WTC11 (cell line): ENCODE measurements around the gene CLCN6. TPM values are rescaled to one million over a fixed set of nuclear protein-coding genes. Genes with fewer than 3 reads are reported as not detected.

Experiments used
- ATAC-seq: fragments of 200-7000 bp; cut with Tn5 transposase; 2 replicates; pipeline ENCODE4 v1.10.0; 2021; ENCODE audit warnings: mild to moderate bottlenecking, moderate library complexity
- CTCF ChIA-PET: fragments of 300-600 bp; sonication (Branson Sonifier 250); formaldehyde crosslinking; loops from one replicate; lab custom pipeline; 2021; ENCODE audit warnings: antibody characterized with exemption; lab: Charles Lee
- POLR2A ChIA-PET: fragments of 350-600 bp; sonication (Branson Sonifier 250); formaldehyde crosslinking; loops from one replicate; lab custom pipeline; 2021; ENCODE audit warnings: antibody characterized with exemption; lab: Charles Lee
- DNase-seq: peaks from one replicate; pipeline ENCODE4 v3.0.0; 2021; ENCODE audit warnings: low spot score
- H3K27ac Mint-ChIP-seq: 2 replicates; pipeline ENCODE4 v1.8.0; 2021; ENCODE audit warnings: mixed read lengths
- H3K27me3 Mint-ChIP-seq: 2 replicates; pipeline ENCODE4 v1.8.0; 2021; ENCODE audit warnings: low read depth, mild to moderate bottlenecking, moderate library complexity, mixed read lengths
- H3K36me3 Mint-ChIP-seq: 2 replicates; pipeline ENCODE4 v1.8.0; 2021; ENCODE audit warnings: mixed read lengths
- H3K4me1 Mint-ChIP-seq: 2 replicates; pipeline ENCODE4 v1.8.0; 2022; ENCODE audit warnings: mixed read lengths
- H3K4me3 Mint-ChIP-seq: 2 replicates; pipeline ENCODE4 v1.8.0; 2021; ENCODE audit warnings: mild to moderate bottlenecking, moderate library complexity, mixed read lengths
- H3K9me3 Mint-ChIP-seq: 2 replicates; pipeline ENCODE4 v1.8.0; 2021; ENCODE audit warnings: mixed read lengths
- AR ChIP-seq: fragments of 250-450 bp; sonication (Bioruptor Pico); IDR thresholded peaks from 2 replicates; pipeline ENCODE4 v1.9.0; 2021; ENCODE audit warnings: mild to moderate bottlenecking
- ATF6 ChIP-seq: sonication (generic); formaldehyde crosslinking; IDR thresholded peaks from 2 replicates; pipeline ENCODE4 v1.8.1; 2023; ENCODE audit warnings: mild to moderate bottlenecking, missing genetic modification reagents
- CDX4 ChIP-seq: fragments of 250-450 bp; sonication (Bioruptor Pico); IDR thresholded peaks from 2 replicates; pipeline ENCODE4 v1.9.0; 2021; ENCODE audit warnings: moderate library complexity, mild to moderate bottlenecking, inconsistent platforms, borderline replicate concordance
- CREB1 ChIP-seq: sonication (generic); formaldehyde crosslinking; IDR thresholded peaks from 2 replicates; pipeline ENCODE4 v1.8.0; 2023; ENCODE audit warnings: mild to moderate bottlenecking, missing genetic modification reagents
- E2F1 ChIP-seq: sonication (generic); formaldehyde crosslinking; IDR thresholded peaks from 2 replicates; pipeline ENCODE4 v1.8.0; 2022; ENCODE audit warnings: mild to moderate bottlenecking, missing genetic modification reagents
- ELF4 ChIP-seq: sonication (generic); formaldehyde crosslinking; IDR thresholded peaks from 2 replicates; pipeline ENCODE4 v1.8.1; 2022; ENCODE audit warnings: low read depth, mild to moderate bottlenecking, moderate library complexity, missing genetic modification reagents
- FOXJ3 ChIP-seq: sonication (generic); formaldehyde crosslinking; IDR thresholded peaks from 2 replicates; pipeline ENCODE4 v1.9.0; 2021; ENCODE audit warnings: missing genetic modification reagents, mild to moderate bottlenecking, borderline replicate concordance
- HMGXB4 ChIP-seq: sonication (generic); formaldehyde crosslinking; IDR thresholded peaks from 2 replicates; pipeline ENCODE4 v1.8.1; 2023; ENCODE audit warnings: mild to moderate bottlenecking, moderate library complexity, missing genetic modification reagents
- MYBL2 ChIP-seq: sonication (generic); formaldehyde crosslinking; IDR thresholded peaks from 2 replicates; pipeline ENCODE4 v1.8.1; 2023; ENCODE audit warnings: mild to moderate bottlenecking, moderate library complexity, missing genetic modification reagents
- NR2C2 ChIP-seq: sonication (generic); formaldehyde crosslinking; IDR thresholded peaks from 2 replicates; pipeline ENCODE4 v1.8.0; 2022; ENCODE audit warnings: mild to moderate bottlenecking, missing genetic modification reagents
- NR3C1 ChIP-seq: sonication (generic); formaldehyde crosslinking; conservative IDR thresholded peaks from 2 replicates; pipeline ENCODE4 v1.8.1; 2023; ENCODE audit warnings: low read depth, mild to moderate bottlenecking, missing genetic modification reagents
- OVOL2 ChIP-seq: fragments of 250-450 bp; sonication (Bioruptor Pico); IDR thresholded peaks from 2 replicates; pipeline ENCODE4 v1.9.0; 2021; ENCODE audit warnings: mild to moderate bottlenecking, borderline replicate concordance
- SOX15 ChIP-seq: fragments of 250-450 bp; sonication (Bioruptor Pico); IDR thresholded peaks from 2 replicates; pipeline ENCODE4 v1.9.0; 2021; ENCODE audit warnings: mild to moderate bottlenecking
- SP1 ChIP-seq: sonication (generic); formaldehyde crosslinking; conservative IDR thresholded peaks from 2 replicates; pipeline ENCODE4 v1.8.1; 2022; ENCODE audit warnings: missing genetic modification reagents
- ZNF138 ChIP-seq: sonication (generic); formaldehyde crosslinking; conservative IDR thresholded peaks from 2 replicates; pipeline ENCODE4 v1.8.1; 2022; ENCODE audit warnings: mild to moderate bottlenecking, moderate library complexity, missing genetic modification reagents
- ZNF219 ChIP-seq: sonication (generic); formaldehyde crosslinking; IDR thresholded peaks from 2 replicates; pipeline ENCODE4 v1.8.0; 2023; ENCODE audit warnings: missing genetic modification reagents, mild to moderate bottlenecking, borderline replicate concordance
- ZNF281 ChIP-seq: sonication (generic); formaldehyde crosslinking; IDR thresholded peaks from 2 replicates; pipeline ENCODE4 v1.8.0; 2023; ENCODE audit warnings: mild to moderate bottlenecking, missing genetic modification reagents
- ZNF396 ChIP-seq: fragments of 250-450 bp; sonication (Bioruptor Pico); IDR thresholded peaks from 2 replicates; pipeline ENCODE4 v1.8.0; 2021; ENCODE audit warnings: mild to moderate bottlenecking, moderate library complexity, borderline replicate concordance
- total RNA-seq: library from RNA; stranded (reverse); gene quantifications from 3 replicates; pipeline ENCODE4 v1.2.3, GENCODE V29; 2021

Gene CLCN6
- total RNA-seq, 1 experiment from 2014 or later, result 22.3 TPM

GRCh38 chr1:11767922-11768704, 37.9 kb upstream of the CLCN6 start:
- no peaks in the 10 kb centered on the region for H3K36me3 Mint-ChIP-seq
- CTCF ChIA-PET, result interaction anchor here (0.7 to 1.1 kb wide), 3 partner anchors 17 to 104 kb away, joined by 3 to 4 read pairs (median 3); partner anchors contain the start of gene FBXO6
- H3K27me3 Mint-ChIP-seq, result peaks cover 5% of the 10 kb centered on the region
- DNase-seq (no peak), ATAC-seq (no peak)
- no peak overlapping the region for H3K4me3 Mint-ChIP-seq
- POLR2A ChIA-PET, result no interaction called here
- H3K27ac Mint-ChIP-seq, result no peak overlapping the region
- H3K4me1 Mint-ChIP-seq, result peaks cover 3% of the 10 kb centered on the region; the same call in 1 of the 2 replicates
- TF ChIP-seq ZNF281 (CRISPR knock-in tag) (no peak), AR (CRISPR knock-in tag) (no peak), CREB1 (CRISPR knock-in tag) (no peak), ATF6 (CRISPR knock-in tag) (no peak), E2F1 (CRISPR knock-in tag) (no peak), ZNF138 (CRISPR knock-in tag) (no peak), CDX4 (CRISPR knock-in tag) (no peak), MYBL2 (CRISPR knock-in tag) (no peak), NR2C2 (CRISPR knock-in tag) (no peak), ZNF219 (CRISPR knock-in tag) (no peak), SOX15 (CRISPR knock-in tag) (no peak), NR3C1 (CRISPR knock-in tag) (no peak), OVOL2 (no peak), FOXJ3 (CRISPR knock-in tag) (no peak), HMGXB4 (CRISPR knock-in tag) (no peak), ZNF396 (CRISPR knock-in tag) (no peak), SP1 (no peak), ELF4 (CRISPR knock-in tag) (no peak)
- H3K9me3 Mint-ChIP-seq, result no peaks in the 10 kb centered on the region
